ENCODE measurements around the gene STX18.

DNA sequence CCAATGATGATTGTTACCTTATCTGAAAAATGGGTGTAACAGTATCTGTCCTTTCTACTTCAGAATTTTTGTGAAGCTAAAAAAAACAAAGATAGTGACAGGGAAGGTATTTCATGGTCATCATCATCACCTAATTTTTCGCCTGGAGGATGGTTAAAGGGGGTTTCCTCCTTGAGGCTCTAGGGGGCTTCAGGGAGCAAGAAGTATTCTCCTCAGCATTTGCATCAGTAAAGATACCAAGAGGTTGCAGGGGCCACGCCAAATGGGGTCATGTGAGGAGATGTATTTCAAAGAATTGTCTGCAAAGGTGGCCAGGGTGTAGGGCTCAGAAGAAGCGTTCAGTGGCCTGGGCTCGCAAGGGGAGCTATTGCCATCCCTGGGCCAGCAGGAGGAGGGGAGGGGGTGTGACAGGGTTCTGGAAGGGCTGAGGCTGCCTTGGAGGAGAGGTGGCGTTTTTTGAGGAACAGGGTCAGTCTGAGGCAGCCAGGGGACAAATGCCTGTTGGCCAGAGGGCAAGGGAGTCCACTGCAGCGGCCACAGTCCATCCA lies 162.2 kb downstream of the STX18 start:
- TF ChIP-seq CTCF (IDR thresholded peaks at IDR 0.05) (no peak), POLR2A (IDR thresholded peaks at IDR 0.05) (no peak)
